WERI-Rb-1 (cell line): Measurements from ENCODE around the gene RPRD1B.

Experiments used
- DNase-seq: peaks from one replicate; pipeline ENCODE4 v3.0.0-alpha.2; 2020
- H3K27ac ChIP-seq: fragments of 250-450 bp; sonication (Bioruptor Pico); 2 replicates; pipeline ENCODE4 v1.5.1; 2020; ENCODE audit warnings: mild to moderate bottlenecking, moderate library complexity
- H3K27me3 ChIP-seq: fragments of 250-450 bp; sonication (Bioruptor Pico); 2 replicates; pipeline ENCODE4 v1.5.1; 2021; ENCODE audit warnings: mild to moderate bottlenecking, low read depth, moderate library complexity; ENCODE audit not compliant: insufficient read depth, severe bottlenecking
- H3K36me3 ChIP-seq: fragments of 250-450 bp; sonication (Bioruptor Pico); 2 replicates; pipeline ENCODE4 v1.5.1; 2020; ENCODE audit warnings: mild to moderate bottlenecking, moderate library complexity
- H3K4me3 ChIP-seq: 2 replicates; pipeline ENCODE4 v1.5.1; 2011; ENCODE audit warnings: low read depth, mild to moderate bottlenecking, control low read depth, low read length
- H3K9me3 ChIP-seq: fragments of 250-450 bp; sonication (Bioruptor Pico); 2 replicates; pipeline ENCODE4 v1.5.1; 2021; ENCODE audit warnings: mild to moderate bottlenecking, moderate library complexity; ENCODE audit not compliant: severe bottlenecking
- TF ChIP-seq, protein P1 (sequence below): IDR thresholded peaks from 2 replicates; pipeline ENCODE4 v1.5.1; 2011; ENCODE audit warnings: low read depth, mild to moderate bottlenecking, control low read depth, inconsistent platforms, low read length

Gene RPRD1B

DNA sequence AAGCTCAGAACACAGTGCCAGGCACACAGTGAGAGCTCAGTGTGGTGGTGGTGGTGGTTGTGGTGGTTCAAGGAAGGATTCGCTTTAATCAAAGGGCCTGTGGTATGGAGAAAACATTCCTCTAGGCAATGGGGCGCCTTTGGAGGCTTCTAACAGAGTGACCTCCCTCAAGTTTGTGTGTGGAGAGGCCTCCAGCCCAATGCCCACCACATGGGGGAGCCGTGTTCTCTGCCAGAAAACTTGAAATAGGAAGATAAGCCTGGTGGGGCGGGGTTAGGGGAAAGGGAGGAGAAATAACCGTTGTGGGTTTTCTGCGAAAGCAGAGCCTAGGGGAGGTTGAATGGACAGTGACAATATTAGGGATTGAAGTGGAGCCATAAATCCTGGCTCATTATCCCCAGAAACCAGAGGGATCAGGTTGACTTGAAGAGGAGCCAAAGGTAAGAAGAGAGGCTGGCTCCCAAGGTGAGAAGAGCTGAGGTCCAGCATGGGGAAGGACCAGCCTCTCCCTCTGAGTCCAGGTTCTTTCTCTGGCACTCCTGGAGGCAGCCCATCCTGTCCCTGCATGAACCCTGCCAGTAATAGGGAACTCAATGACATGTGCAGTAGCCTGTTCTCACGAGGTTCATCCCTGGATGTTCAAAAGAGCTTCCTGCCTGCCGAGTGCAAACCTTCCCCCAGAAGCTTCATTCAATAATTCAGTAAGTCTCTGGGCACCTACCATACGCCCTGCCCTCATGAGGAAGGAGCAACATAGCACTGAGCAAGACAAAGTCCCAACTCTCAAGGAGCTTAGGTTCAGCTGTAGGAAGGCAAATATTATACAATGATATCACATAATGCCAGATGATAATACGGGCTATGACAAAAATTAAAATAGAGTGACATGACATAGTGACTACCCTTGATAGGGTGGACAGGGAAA is 80.1 kb downstream of the RPRD1B start:
- H3K27ac ChIP-seq, result no peak overlapping the region
- H3K36me3 ChIP-seq, result no peaks in the 10 kb centered on the region
- H3K27me3 ChIP-seq, result no peaks in the 10 kb centered on the region
- no peak overlapping the region for H3K4me3 ChIP-seq
- TF ChIP-seq, protein P1, sequence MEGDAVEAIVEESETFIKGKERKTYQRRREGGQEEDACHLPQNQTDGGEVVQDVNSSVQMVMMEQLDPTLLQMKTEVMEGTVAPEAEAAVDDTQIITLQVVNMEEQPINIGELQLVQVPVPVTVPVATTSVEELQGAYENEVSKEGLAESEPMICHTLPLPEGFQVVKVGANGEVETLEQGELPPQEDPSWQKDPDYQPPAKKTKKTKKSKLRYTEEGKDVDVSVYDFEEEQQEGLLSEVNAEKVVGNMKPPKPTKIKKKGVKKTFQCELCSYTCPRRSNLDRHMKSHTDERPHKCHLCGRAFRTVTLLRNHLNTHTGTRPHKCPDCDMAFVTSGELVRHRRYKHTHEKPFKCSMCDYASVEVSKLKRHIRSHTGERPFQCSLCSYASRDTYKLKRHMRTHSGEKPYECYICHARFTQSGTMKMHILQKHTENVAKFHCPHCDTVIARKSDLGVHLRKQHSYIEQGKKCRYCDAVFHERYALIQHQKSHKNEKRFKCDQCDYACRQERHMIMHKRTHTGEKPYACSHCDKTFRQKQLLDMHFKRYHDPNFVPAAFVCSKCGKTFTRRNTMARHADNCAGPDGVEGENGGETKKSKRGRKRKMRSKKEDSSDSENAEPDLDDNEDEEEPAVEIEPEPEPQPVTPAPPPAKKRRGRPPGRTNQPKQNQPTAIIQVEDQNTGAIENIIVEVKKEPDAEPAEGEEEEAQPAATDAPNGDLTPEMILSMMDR, result peak; percentile 50
- no peaks in the 10 kb centered on the region for H3K9me3 ChIP-seq
- DNase-seq, result peak; percentile 70

DNA sequence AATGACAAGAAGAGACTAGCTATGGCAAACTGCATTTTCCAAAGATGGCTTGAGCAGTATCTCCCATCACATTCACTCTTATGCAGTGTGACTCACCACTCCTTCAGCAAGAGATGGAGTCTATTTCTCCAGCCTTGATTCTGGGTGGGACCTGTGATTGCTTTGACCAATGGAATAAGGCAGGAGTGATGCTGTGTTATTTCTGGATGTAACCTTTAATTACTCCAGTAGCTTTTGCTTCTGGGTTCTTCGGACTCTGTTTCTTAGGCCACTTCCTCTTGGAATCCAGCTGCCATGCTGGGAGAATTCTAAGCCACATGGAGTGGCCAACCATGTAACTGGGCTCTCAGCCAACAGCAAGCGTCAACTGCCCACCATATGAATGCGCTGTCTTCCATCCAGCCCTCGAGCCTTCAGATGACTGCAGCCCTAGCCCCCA is 80.8 kb downstream of the RPRD1B start:
- Histone ChIP-seq H3K27me3 (no peaks in the 10 kb centered on the region), H3K4me3 (no peak overlapping the region), H3K27ac (no peak overlapping the region), H3K36me3 (no peaks in the 10 kb centered on the region), H3K9me3 (no peaks in the 10 kb centered on the region)
- TF ChIP-seq, protein P1, result no peak
- no peak for DNase-seq

DNA sequence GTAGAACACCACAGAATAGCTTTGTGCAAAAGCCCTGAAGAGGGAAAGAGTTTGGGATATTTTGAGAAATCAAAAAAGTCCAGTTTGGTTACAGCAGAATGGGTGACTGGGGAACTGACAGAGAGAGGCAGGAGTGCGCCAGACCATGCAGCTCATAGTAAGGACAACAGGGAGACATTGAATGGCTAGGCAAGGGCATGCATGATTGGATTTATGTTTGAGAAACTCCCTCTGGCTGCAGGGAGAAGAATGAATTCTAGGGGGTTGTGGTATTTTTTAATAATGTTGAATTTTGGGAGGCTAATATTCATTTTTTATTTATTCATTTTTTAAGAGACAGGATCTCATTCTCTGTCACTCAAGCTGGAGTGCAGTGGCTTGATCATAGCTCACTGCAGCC is 81.7 kb downstream of the RPRD1B start:
- no peaks in the 10 kb centered on the region for H3K27me3 ChIP-seq
- H3K27ac ChIP-seq, result no peak overlapping the region
- no peaks in the 10 kb centered on the region for H3K36me3 ChIP-seq
- TF ChIP-seq, protein P1, result no peak
- H3K9me3 ChIP-seq, result no peaks in the 10 kb centered on the region
- no peak overlapping the region for H3K4me3 ChIP-seq
- DNase-seq, result no peak

DNA sequence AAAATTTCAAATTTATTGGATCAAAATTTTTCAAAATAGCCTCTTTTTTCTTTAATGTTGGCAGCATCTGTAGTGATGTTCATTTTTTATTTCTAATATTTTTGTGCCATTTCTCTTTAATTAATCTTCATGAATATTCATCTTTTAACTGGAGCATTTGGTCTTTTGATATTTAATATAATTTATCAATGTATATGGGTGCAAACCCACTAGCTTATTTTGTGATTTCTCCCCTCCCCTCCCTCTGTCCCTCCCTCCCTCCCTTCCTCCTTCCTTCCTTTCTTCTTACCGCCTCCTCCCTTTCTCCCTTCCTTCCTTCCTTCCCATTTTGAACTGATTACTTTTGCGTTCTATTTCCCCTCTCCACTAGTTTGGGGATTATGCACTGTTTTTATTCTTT is 82.3 kb downstream of the RPRD1B start:
- DNase-seq, result no peak
- no peak overlapping the region for H3K27ac ChIP-seq
- no peaks in the 10 kb centered on the region for H3K27me3 ChIP-seq
- H3K4me3 ChIP-seq, result no peak overlapping the region
- H3K9me3 ChIP-seq, result no peaks in the 10 kb centered on the region
- TF ChIP-seq, protein P1, result no peak
- no peaks in the 10 kb centered on the region for H3K36me3 ChIP-seq

DNA sequence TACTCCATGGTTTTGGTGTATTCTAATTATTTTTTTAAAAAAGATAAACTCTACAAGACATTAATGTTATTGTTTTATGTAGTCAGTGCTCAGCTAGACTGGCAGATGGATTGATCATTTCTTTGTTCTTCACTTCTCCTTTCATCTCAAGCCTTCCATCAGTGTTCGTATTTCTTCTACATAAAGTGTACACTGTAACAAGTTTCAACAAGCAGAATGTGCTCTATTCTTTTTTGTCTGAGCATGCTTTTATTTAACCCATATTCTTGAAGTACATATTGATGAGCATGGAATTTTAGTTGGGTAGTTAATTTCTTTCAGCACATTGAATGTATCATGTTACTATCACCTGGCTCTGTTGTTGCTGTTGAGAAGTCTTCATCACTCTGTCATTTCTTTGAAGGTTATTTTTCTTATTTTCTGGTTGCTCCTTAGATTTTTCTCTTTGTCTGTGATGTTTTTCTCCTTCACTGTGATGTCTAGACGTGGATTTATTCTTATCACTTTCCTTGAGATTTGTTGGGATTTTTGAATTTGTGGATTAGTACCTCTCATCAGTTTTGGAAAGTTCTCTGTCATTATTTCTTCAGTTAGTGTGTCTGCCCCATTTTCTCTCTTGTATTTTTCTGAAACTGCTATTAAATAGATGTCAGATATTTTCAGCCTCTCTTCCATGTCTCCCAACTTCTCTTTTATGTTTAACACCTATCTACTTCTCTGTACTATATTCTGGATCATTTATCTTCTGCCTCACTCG is 83.0 kb downstream of the RPRD1B start:
- Histone ChIP-seq H3K27ac (no peak overlapping the region), H3K27me3 (no peaks in the 10 kb centered on the region), H3K4me3 (no peak overlapping the region), H3K9me3 (no peaks in the 10 kb centered on the region), H3K36me3 (no peaks in the 10 kb centered on the region)
- DNase-seq, result no peak
- TF ChIP-seq, protein P1, result no peak
